Islet of Langerhans (tissue), 1 donor: ENCODE data around the gene MYL11.
"Not testable (repeated sequence)": the region's sequence is repeated elsewhere in the genome, so short reads cannot be mapped to it uniquely, and the experiment has no call there.

ENCODE experiments used
- FAIRE-seq: peaks from one replicate; lab custom pipeline; 2011; peaks lifted over from hg19 to GRCh38; lab: Jason Lieb, UNC

MYL11 gene, protein sequence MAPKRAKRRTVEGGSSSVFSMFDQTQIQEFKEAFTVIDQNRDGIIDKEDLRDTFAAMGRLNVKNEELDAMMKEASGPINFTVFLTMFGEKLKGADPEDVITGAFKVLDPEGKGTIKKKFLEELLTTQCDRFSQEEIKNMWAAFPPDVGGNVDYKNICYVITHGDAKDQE

DNA sequence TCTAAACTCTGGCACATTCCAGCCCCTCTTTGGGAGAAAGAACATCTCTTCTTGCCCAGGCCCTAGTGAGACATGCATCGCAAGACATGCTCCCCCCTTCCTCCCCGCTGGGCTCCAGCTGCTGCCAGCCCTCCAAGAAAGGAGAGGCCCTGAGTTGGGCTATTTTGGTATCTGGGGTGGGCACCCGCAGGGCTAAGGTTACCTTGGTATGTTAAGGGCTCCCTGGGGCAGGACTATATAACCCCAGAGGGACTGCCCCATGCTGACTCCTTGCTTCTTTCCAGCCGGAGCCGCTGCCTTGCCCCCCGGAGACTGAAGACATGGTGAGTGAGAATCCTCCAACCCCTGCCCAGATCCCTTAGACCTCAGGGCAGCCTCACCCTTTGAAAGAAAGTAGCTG, at the start of gene MYL11:
Gene MYL11 (plus strand): TSS at position 265 of the 400 bp plus-strand sequence. CDS start 56 bp downstream, at position 321.
- no peak for FAIRE-seq

DNA sequence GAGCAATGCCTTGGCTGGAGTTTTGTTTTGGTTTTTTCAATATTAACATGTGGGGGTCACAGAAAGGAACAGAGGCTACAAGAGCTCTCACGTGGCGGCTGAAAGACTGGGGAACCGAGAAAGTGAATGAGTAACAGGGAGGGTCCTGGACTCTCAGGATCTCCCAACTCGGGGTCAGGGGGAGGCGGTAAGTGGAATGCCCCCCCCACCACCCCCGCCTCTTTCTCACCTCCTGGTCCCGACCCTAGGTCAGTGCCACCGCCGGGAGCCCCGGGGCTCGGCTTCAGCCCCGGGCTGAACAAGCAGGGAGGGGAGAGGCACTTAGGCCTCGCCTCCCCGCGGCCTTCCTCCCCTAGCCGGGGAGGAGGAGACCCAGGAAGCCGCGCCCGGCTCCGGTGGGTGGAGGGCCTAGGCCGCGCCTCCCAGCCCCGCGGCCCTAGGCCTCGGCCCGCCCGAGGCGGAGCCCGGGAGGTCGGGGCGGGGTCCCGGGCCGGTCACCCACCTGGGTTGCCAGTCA, 40.1 kb upstream of the MYL11 start:
- not testable (repeated sequence) for FAIRE-seq

DNA sequence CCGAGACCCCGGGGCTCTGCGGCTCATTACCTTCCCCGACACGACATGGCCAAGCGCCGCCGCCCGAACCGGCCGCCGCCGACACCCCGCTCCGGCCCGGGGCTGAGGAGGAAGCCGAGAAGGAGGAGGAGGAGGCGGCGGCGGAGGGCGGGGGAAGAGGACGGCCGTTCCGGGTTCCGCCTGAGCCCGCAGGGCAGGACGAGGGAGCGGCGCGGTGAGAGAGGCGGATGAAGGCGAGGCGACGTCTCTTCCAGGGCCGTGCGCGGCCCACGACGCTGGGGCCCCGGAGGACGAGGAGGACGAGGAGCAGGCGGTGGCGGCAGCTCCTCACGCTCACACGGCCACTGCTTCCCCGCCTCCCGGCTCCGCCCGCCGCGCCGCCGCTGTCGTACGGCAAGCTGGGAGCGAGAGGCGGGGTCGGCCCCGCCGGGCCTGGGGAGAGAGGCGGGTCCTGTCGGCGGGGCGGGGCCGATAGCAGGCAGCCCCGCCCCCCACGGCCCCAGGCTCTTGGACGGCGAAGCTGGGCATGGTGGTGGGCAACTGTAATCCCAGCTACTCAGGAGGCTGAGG, 39.5 kb upstream of the MYL11 start:
- FAIRE-seq: not testable (repeated sequence)

DNA sequence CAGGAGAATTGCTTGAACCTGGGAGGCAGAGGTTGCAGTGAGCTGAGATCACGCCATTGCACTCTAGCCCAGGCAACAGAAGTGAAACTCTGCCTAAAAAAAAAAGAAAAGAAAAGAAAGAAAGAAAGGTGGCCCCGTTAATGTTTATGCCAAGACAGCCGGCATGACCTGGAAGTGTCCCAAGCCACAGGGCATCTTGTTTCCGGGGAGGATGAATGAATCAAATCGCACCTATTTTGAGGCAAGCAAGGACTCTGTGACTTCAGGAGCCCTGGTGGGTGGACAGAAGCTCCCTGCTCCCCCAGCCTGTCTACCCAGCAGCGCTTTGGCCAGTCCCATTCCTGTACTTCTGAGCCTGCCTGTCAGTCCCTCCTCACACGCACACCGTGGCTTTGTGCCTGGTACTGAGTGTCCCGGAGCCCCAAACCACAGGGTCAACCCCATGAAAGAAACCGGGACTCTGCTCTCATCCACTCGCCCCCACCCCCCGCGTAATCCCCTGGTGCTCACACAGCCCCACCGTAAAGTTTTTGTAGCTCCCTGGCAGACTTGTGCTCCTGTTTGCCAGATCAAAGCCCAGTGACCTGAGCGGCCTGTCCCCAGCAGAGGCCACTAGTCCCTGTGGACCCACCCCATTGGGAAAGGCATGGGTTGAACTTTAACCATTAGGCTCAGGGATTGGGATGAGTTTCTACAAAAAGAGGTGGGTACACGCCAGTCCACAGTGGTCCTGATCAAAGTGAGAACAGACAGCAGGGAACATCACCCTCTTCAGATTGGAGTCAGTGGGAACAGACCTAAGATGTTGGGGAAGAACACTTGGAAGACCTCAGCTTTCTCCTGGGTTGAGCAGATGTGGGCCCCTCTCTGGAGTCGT, 38.8 kb upstream of the MYL11 start:
- no peak for FAIRE-seq

DNA sequence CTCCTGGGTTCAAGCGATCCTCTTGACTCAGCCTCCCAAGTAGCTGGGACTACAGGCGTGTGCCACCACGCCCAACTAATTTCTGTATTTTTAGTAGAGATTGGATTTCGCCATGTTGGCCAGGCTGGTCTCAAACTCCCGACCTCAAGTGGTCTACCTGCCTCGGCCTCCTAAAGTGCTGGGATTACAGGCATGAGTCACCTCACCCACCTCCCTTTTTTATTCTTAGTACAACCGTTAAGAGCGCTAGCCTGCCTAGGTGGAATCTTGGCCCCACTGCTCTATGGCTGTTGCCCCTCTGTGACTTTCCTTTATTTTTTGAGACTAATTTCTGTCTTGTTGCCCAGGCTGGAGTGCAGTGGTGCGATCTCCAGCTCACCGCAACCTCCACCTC, 36.6 kb upstream of the MYL11 start:
- not testable (repeated sequence) for FAIRE-seq

DNA sequence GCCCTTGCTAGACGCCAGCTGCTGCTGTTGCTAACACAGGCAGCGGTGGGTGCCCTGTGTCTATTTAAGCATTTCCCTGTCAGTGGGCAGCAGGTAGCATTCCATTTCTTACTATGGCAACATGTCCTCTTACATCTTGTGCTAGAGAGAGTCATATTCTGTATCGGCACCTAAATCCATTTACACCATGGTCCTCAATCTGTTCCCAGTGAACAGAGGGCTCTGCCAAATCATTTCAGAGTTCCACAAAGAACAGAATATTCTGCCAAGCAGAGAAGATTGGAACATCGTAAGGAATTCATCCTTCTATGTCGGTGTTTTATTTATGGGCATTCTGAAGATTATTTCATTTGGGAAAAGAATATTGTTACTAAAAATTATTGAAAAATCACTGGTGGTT, 35.9 kb upstream of the MYL11 start:
- FAIRE-seq: not testable (repeated sequence)

DNA sequence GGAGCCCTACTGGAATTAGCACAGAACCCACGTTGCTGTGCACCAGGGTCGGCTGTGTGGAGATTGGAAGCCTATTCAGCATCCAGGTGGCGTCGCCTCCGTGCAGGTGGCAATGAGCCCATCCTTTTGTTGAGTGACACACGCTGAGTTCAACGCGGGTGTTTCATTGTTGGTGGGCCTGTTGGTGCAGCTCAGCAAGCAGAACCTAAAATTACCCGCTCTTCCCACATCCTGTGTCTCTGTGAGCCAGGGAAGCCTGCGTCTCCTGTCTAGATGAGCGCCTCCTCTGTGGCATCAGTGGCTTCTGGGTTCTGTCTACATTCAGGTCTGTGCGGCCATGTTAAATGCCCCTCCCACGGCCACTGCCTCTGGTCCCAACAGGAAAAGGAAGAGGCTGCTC, 34.0 kb upstream of the MYL11 start:
- FAIRE-seq: no peak

DNA sequence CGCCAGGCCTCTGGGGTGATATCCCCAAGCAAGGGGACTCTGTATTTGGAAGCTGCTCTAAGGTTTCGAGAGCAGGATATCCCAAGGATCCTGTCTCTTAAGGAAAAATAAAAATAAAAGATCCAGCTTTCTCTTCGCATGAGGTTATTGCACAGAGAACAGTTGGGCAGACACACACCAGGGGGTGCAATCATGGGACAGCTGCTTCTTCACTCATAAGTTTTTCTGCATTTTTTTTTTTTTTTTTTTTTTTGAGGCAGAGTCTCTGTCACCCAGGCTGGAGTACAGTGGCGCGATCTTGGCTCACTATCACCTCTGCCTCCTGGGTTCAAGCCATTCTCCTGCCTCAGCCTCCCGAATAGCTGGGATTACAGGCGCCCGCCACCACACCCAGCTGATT, 32.6 kb upstream of the MYL11 start:
- FAIRE-seq: not testable (repeated sequence)

DNA sequence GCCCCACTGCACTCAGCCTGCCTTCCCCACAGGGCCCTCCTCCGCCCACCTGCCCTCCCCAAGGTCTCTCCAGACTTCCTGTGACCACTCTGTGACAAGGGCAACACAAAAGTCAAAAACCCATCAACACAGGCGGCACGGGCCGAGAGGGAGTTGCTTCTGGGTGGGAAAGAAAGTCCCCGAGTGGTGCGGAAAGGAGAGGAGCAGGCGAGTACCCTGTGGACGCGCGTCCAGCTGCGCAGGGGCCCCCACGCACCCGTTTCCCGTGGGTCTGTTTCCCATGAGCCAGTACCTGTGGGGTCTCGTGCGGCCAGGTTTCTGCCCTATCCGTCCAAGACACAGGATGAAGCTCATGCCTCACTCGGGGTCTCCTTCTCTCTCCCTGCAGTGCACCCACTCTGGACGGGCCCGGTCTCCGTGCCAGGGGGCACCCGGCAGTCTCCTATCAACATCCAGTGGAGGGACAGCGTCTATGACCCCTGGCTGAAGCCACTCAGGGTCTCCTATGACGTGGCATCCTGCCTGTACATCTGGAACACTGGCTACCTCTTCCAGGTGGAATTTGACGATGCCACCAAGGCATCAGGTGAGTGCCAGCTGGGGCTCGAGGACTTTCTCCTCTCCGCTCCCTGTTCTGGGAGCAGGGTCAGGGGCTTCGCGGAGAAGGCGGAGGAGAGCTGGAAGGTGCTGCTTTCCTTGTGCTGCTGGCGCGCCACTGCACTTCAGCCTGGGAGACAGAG, 31.7 kb upstream of the MYL11 start:
- no peak for FAIRE-seq

DNA sequence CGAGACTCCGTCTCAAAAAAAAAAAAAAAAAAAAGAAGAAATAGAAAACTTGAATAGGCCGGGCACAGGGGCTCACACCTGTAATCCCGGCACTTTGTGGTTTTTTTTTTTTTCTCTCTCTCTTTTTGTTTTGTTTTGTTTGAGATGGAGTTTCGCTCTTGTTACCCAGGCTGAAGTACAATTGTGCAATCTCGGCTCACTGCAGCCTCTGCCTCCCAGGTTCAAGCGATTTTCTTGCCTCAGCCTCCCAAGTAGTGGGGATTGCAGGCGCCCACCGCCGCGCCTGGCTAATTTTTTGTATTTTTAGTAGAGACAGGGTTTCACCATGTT, 31.1 kb upstream of the MYL11 start:
- FAIRE-seq: not testable (repeated sequence)

DNA sequence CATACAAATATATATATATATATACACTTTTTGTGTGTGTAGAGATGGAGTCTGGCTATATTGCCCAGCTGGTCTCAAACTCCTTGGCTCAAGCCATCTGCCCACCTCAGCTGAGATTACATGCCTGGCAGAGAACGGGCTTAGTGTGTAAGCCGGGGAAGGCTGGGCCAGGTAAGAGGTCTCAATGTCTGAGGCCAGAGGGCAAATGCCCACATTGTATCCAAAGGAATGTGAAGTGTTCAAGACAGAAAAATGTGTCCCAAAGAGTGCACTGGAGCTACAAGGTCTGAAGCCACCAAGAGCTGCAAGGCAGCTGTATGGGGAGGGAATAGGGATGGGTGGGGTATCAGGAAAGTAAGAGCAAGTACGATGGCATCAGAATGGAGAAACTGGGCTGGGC, 28.3 kb upstream of the MYL11 start:
- FAIRE-seq: no peak

DNA sequence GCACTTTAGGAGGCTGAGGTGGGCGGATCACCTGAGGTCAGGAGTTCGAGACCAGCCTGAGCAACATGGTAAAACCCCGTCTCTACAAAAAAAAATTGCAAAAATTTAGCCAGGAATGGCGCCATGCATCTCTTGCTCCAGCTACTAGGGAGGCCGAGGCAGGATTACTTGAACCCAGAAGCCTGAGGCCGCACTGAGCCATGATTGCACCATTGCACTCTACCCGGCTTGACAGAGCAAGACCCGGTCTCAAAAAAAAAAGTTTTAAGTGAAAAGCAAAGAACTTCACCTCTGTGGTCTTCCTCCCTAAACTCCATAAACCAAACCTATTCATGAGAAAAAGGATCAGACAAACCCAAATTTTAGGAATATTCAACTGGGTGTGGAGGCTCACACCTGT, 26.5 kb upstream of the MYL11 start:
- FAIRE-seq: no peak

DNA sequence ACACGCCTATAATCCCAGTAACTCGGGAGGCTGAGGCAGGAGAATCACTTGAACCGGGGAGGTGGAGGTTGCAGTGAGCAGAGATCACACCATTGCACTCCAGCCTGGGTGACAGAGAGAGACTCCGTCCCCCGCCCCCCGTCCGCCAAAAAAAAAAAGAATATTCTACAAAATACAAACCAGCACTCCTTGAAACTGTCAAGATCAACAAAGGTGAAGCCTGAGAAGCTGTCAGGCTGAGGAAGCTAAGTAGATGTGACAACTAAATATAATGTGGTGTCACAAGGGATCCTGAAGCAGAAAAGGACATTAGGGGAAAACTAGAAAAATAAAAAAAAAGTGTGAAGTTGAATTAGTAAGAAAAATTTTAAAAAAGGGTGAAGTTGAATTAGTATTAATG, 25.7 kb upstream of the MYL11 start:
- no peak for FAIRE-seq

DNA sequence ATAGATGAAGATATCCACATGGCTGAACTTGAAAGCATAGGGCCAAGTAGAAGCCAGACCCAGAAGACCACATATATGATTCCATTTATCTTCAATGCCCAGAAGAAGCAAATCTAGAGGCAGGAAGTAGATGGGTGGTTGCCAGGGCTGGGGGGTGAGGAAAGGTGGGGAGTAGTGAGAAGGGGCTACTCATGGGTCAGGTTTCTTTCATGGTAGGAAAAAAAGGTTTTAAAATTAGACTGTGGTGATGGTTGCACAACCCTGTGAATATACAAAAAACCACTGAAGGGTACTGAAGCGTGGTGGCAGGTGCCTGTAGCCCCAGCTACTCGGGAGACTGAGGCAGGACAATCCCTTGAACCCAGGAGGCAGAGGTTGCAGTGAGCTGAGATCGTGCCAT, 24.9 kb upstream of the MYL11 start:
- FAIRE-seq: no peak

DNA sequence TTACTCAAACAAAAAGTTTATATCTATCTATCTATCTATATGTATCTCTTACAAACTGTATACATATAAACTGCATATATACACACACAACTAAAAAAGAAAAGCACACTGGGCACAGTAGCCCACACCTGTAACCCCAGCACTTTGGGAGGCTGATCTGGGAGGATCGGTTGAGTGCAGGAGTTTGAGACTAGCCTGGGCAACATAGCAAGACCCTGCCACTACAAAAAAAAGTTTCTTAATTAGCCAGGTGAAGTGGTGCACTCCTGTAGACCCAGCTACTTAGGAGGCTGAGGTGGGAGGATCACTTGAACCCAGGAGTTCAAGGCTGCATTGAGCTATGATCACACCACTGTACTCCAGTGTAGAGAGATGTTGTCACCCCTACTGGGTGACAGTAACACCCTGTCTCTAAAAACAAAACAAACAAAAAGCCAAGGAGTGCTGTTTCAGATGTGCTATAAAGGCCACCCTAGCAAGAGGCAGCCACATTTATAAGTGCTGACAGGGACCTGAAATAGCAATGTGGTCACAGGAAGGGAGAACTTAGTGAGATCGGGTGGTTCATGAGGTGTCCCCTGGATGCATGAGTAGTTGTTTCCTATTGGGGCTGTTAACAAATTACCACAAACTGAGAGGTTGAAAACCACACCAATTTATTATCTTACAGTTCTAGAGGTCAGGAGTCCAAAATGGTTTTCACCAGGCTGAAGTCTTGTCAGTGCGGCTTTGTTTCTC, 24.3 kb upstream of the MYL11 start:
- FAIRE-seq: no peak

DNA sequence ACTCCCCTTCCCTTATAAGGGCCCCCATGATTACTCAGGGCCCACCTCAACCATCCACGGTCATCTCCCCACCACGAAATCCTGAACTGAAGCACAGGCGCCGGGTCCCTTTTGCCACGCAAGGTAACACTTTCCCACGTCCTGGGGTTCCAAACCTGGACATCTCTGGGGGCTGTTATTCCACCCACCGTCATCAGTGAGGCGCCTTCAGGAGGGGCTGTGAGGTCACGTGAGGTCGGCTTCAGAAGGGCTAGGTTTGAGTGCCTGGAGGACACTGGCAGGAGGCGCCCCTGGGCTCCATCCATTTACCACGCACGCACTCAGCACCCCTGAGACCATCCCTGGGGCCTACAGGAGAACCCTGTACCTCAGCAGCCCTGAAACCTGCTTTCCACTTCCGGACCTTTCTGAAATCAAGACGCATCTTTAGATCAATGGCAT, 23.6 kb upstream of the MYL11 start:
- FAIRE-seq: no peak

DNA sequence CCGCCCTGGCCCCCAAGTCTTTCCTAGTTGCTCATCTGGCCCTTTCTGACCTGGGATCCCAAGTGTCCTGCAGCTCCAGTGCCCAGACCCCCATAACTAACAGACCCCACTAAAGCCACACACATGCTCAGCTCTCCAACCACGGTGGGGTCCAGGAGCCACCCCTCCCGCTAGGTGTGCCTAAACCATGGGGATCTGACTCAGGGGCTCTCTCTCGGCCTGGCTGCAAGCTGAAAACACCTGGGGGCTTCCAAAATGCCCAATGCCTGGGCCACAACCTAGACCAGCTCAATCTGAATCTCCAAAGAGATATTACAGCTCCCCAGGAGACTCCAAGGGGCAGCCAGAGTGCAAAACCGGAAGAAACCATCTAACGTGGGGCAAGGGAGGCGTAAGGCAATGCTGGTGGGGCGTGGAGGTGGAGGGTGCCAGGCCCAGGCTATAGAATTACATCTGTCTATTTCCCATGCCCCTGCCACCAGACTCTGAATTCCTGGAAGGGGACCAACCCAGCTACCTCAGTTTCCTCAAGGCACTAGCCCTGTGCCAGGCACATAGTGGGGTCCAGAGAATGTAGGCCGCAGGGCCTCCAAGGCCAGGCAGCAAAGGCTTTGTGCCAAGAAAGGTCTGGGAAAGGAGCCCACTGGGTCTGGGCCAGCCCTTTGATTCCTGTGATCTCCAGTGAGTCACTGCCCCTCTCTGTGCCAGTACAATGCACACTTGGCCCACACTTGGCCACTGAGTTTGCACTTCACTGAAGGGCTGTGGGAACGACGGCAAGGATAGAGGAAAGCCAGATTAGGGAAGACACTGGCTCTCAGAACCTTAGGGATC, 22.8 kb upstream of the MYL11 start:
- no peak for FAIRE-seq

DNA sequence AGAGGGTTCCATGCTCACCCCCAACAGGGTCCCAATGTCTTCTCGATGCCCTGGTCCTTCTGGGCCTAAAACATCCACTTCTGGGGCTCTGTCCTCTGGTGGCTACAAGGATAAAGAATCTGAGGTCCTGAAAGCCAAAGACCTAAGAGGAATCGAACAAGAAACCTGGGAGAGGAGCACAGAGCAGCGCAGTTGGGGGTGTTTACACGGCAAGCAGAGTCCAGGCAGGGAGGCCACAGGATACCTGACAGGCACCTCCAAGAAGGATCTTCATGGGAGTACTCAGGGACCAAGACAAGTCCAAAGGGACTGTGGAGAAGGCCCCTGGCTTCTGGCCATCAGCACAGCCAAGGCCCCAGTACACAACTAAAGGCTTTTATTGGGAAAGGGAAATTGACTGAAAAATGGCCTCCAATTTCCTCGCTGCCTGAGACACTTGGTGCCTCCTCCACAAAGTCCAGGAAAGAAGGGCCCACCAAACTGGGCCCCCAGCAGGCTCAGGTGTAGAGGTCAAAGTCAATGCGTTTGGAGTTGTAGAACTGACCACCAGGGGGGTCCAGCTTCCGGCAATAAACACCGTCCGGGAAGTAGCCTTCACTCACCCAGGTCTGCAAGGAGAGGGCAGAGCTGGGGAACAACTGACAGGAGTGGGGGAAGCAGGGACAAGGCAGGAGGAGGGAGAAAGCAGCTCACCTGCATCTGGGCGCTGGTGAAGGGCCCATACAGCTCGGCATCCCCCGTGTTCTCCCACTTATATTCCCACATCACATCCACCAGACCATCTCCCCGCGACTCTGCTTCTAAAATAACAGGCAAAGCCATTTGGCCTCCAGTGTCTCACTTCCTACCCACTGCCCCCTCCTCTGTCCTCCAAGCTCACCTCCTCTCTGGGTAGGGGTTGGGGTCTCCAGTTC, 21.9 kb upstream of the MYL11 start:
- FAIRE-seq: no peak

DNA sequence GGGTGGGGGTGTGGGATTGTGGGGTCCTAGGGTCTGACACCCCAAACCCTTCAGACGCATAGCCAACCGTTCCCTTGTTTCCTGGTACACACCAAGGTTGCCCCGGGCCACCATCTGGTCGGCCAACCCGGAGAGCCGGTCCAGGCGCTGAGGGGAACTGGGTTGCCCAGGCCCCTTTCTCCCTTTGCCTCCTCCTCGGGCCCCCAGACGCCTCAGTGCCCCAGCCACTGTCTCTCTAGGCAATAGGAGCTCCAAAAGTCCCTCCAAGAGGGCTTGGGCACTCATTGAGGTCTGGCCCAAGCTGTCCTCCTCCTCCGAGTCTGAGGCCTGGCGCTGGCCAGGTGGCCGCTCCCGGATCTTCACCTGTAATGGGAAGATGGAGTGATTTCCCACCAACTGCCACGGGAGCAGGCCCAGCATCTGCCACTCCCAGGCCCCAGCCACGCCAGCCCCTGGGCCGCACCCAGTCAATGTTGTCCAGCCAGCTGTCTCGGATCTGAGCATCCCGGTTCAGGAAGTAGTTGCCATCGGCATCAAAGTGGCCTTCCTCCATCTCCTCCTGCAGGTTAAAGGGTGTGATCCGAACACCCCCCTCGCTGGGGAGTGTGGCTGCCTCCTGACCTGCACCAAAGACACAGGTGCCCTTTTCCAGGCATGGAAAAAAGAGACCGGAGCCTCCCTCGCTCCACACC, 21.0 kb upstream of the MYL11 start:
- no peak for FAIRE-seq
